ENCODE data around the gene FCSK. TPM values are rescaled to one million over a fixed set of nuclear protein-coding genes. Genes with fewer than 3 reads are reported as not detected.
A peak's percentile ranks its signal among the peaks of the same experiment; 100 is the strongest.

FCSK gene
- total RNA-seq, 6 experiments from 2014 or later, result 5.1 to 7.1 (median 6.1) TPM

DNA sequence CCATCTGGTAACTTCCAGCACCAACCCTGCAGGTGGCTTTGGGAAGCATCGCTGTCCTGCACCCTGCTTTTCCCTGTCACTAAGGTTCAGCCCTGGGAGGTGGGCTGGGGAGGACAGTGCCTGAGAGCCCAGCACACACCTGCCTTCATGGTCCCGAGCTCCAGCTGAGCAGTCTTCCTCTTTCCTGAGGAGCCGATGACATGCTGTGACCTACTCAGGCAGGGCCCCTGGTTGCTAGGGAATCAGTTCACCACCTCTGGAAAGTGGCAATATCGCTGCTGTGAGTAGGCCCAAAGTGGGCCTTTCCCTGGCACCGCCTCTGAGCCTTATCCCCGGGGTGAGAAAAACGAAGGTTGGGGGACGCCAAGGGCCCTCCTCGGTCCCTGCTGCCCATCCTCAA lies 33.4 kb upstream of the FCSK start:
- DNase-seq, result no peak
- peaks cover 12% of the 10 kb centered on the region for H3K4me1 Mint-ChIP-seq (ENCODE audit: low read depth)
- H3K36me3 Mint-ChIP-seq (ENCODE audit: low read depth), result peaks cover 3% of the 10 kb centered on the region
- H3K27ac Mint-ChIP-seq, result no peak overlapping the region
- H3K9me3 Mint-ChIP-seq, result no peaks in the 10 kb centered on the region
- no peak overlapping the region for H3K4me3 Mint-ChIP-seq
- TF ChIP-seq, protein P1, sequence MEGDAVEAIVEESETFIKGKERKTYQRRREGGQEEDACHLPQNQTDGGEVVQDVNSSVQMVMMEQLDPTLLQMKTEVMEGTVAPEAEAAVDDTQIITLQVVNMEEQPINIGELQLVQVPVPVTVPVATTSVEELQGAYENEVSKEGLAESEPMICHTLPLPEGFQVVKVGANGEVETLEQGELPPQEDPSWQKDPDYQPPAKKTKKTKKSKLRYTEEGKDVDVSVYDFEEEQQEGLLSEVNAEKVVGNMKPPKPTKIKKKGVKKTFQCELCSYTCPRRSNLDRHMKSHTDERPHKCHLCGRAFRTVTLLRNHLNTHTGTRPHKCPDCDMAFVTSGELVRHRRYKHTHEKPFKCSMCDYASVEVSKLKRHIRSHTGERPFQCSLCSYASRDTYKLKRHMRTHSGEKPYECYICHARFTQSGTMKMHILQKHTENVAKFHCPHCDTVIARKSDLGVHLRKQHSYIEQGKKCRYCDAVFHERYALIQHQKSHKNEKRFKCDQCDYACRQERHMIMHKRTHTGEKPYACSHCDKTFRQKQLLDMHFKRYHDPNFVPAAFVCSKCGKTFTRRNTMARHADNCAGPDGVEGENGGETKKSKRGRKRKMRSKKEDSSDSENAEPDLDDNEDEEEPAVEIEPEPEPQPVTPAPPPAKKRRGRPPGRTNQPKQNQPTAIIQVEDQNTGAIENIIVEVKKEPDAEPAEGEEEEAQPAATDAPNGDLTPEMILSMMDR (IDR thresholded peaks at IDR 0.05), result no peak
- H3K27me3 Mint-ChIP-seq (ENCODE audit: insufficient read depth), result no peaks in the 10 kb centered on the region; the same call in 1 of the 2 replicates

DNA sequence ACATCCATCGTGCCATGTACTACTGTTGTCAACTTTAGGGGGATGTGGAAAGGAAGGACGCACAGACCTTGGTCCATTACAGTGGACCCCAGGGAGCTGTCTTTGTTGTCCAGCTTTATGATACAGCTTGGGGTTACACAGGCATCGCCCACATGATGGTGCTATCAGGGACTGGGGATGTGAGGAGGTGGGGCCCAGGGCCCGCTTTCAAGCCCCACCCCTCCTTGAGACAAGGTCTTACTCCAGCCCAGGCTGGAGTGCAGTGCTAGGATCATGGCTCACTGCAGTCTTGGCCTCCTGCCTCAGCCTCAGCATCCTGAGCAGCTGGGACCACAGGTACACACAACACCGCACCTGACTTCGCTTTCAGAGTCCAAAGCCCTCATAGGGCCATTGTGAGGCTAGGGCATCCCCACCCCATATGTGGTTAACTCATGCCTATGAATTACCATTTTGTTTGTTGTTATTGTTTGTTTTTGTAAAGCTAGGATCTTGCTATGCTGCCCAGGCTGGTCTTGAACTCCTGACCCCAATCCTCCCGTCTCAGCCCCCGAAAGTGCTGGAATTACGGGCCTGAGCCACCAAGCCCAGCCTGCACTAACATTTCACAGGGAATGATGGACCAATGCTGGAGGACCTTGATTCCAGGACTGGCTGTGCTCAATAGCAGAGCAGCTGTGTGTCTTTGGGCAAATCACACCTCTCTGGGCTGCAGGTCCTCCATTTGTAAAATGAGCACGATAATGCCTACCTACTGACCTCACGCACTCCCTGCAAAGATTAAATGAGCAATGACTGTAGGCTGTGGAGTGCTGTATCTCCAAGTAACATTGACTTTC lies 32.7 kb upstream of the FCSK start:
- H3K36me3 Mint-ChIP-seq (ENCODE audit: low read depth), result no peaks in the 10 kb centered on the region; the same call in 1 of the 2 replicates
- DNase-seq, result no peak
- TF ChIP-seq, protein P1 (IDR thresholded peaks at IDR 0.05), result no peak
- H3K9me3 Mint-ChIP-seq, result no peaks in the 10 kb centered on the region
- peaks cover 12% of the 10 kb centered on the region for H3K4me1 Mint-ChIP-seq (ENCODE audit: low read depth)
- no peak overlapping the region for H3K27ac Mint-ChIP-seq
- no peaks in the 10 kb centered on the region; the same call in 1 of the 2 replicates for H3K27me3 Mint-ChIP-seq (ENCODE audit: insufficient read depth)
- no peak overlapping the region for H3K4me3 Mint-ChIP-seq

DNA sequence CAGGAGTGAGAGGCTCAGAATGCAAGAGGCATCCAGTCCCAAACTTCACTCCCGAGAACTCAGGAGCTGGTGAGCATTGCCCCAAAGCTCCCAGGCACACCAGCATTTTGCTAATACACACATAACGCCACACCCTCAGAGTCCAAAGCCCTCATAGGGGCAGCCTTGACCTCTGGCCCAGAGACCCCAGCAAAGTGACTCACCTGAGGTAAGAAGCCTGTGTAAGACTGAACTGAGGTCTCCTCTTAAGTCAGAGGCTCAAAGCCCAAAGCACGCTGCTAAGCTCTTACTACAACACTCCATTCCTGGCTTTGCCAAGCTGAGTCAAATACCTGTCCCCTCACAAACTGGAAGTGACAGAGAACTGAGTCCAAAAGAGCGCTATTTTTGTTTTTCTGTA lies 31.9 kb upstream of the FCSK start:
- Mint-ChIP-seq H3K36me3 (ENCODE audit: low read depth) (no peaks in the 10 kb centered on the region; the same call in 1 of the 2 replicates), H3K27me3 (ENCODE audit: insufficient read depth) (no peaks in the 10 kb centered on the region; the same call in 1 of the 2 replicates), H3K9me3 (no peaks in the 10 kb centered on the region), H3K27ac (peak overlapping the region; percentile 34; the same call in 1 of the 2 replicates), H3K4me3 (no peak overlapping the region), H3K4me1 (ENCODE audit: low read depth) (peaks cover 15% of the 10 kb centered on the region)
- TF ChIP-seq, protein P1 (IDR thresholded peaks at IDR 0.05), result no peak
- DNase-seq, result no peak

DNA sequence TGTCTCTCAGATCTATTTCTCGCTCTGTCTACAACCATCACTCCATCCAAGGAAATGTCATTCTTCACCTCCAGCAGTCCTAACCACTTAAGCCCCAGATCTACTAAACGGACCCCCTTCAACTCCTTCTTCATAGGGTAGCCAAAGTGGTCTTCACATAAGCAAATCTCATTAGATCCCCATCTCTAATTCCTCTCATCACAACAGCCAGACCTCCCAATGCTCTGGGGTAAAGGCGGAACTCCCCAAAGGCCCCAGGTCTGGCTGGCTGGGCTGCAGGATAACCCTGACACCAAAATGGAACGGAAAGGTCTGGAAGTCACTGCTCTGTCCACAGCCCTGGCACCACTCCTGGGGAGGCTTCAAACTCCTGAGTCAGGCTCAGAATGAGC lies 26.6 kb upstream of the FCSK start:
- Mint-ChIP-seq H3K9me3 (no peaks in the 10 kb centered on the region), H3K4me1 (ENCODE audit: low read depth) (peaks cover 47% of the 10 kb centered on the region), H3K27ac (peak overlapping the region; percentile 98), H3K27me3 (ENCODE audit: insufficient read depth) (no peaks in the 10 kb centered on the region), H3K36me3 (ENCODE audit: low read depth) (no peaks in the 10 kb centered on the region; the same call in 1 of the 2 replicates), H3K4me3 (peak overlapping the region; percentile 63)
- TF ChIP-seq, protein P1 (IDR thresholded peaks at IDR 0.05), result no peak
- no peak for DNase-seq

DNA sequence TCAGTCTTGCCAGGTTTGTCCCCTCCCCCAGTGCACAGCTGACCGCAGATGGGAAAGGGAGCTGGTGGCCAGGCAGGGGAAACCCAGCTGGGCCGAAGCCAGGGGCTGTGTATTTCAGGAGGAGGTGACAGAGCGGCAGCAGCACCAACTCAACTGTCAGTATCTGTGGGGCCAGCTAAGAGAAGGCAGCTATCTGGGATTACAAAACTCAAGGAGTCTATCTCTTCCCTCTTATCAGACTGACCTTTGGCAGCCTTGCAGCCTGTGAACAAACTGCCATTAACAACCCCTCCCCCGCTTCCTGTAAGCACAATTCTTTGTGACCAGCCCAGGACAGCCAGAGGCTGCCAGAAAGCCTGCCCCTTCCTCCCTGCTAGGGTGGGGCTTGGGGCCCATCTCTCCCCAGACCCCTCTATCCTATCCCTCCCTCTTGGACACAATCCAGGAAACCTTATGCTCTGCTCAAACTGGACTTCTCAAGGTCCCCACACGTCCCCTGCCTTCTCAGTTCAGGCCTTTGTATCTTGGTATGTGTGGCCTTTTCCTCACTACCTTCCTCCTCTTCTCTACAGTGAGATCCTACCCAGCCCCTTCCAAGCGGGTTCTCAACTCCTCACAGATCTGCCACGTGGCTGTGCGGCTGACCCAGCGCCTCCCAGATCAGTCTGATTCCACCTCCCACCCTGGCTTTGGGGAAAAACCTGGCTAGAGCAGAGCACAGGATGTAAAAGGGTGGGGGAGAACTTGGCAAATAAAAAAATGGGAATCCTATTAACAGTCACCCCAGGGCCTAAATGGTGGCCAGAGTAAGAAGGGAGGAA lies 26.0 kb upstream of the FCSK start:
- DNase-seq, result peak; percentile 93
- H3K27me3 Mint-ChIP-seq (ENCODE audit: insufficient read depth), result no peaks in the 10 kb centered on the region
- no peaks in the 10 kb centered on the region; the same call in 1 of the 2 replicates for H3K36me3 Mint-ChIP-seq (ENCODE audit: low read depth)
- TF ChIP-seq, protein P1 (IDR thresholded peaks at IDR 0.05), result no peak
- peaks cover 47% of the 10 kb centered on the region for H3K4me1 Mint-ChIP-seq (ENCODE audit: low read depth)
- no peaks in the 10 kb centered on the region for H3K9me3 Mint-ChIP-seq
- H3K4me3 Mint-ChIP-seq, result peak overlapping the region; percentile 63
- H3K27ac Mint-ChIP-seq, result peak overlapping the region; percentile 98
